GM23338 (cell line): ENCODE measurements around the gene ZNF804A.

Source experiments
- CREB1 ChIP-seq: fragments of 250-450 bp; sonication (Bioruptor Pico); IDR thresholded peaks from 2 replicates; pipeline ENCODE4 v1.5.0; 2020; ENCODE audit warnings: low read depth, mild to moderate bottlenecking, moderate library complexity
- CTCF ChIP-seq, 2 experiments: fragments of 200-600 bp in 1 of 2; sonication (generic) in 1 of 2; conservative IDR thresholded peaks; 2 replicates each; pipeline versions ENCODE4 v1.5.1 to v1.6.1; 2016 to 2017; ENCODE audit warnings: antibody characterized with exemption in 2 of 2, low read depth in 2 of 2, mild to moderate bottlenecking in 2 of 2, moderate library complexity in 1 of 2
- ETS1 ChIP-seq: IDR thresholded peaks from 2 replicates; pipeline ENCODE4 v1.6.1; 2016; ENCODE audit warnings: antibody characterized with exemption
- EZH2 ChIP-seq: fragments of 200-600 bp; sonication (generic); IDR thresholded peaks from one replicate; pipeline ENCODE4 v1.8.0; 2017; ENCODE audit warnings: antibody characterized with exemption, mild to moderate bottlenecking, low read depth; ENCODE audit not compliant: unreplicated experiment
- EZH2phosphoT487 ChIP-seq: fragments of 200-600 bp; sonication (generic); IDR thresholded peaks from one replicate; pipeline ENCODE4 v1.8.1; 2018; ENCODE audit warnings: antibody characterized with exemption; ENCODE audit not compliant: unreplicated experiment
- JUNB ChIP-seq: IDR thresholded peaks from one replicate; pipeline ENCODE4 v1.6.1; 2016; ENCODE audit warnings: antibody characterized with exemption; ENCODE audit not compliant: unreplicated experiment
- POLR2AphosphoS5 ChIP-seq: IDR thresholded peaks from 2 replicates; pipeline ENCODE4 v1.6.1; 2016; ENCODE audit warnings: antibody characterized with exemption, low read depth
- REST ChIP-seq: IDR thresholded peaks from one replicate; pipeline ENCODE4 v1.6.1; 2018; ENCODE audit warnings: antibody characterized with exemption; ENCODE audit not compliant: unreplicated experiment
- ZNF331 ChIP-seq: fragments of 250-450 bp; sonication (Bioruptor Pico); IDR thresholded peaks from 2 replicates; pipeline ENCODE4 v1.5.0; 2020; ENCODE audit warnings: low read depth, mild to moderate bottlenecking, moderate library complexity

GRCh38 chr2:184685999-184686841, 87.9 kb downstream of the ZNF804A start:
- TF ChIP-seq CTCF (conservative IDR thresholded peaks at IDR 0.05; ENCODE audit: low read depth in 2 of 2): 0 out of 4 replicates have a peak, but pooled peaks of 1 of the 2 experiments have one; percentile 14
- TF ChIP-seq JUNB: no peak
- no peak for TF ChIP-seq EZH2
- no peak for TF ChIP-seq POLR2AphosphoS5
- no peak for TF ChIP-seq EZH2phosphoT487
- TF ChIP-seq CREB1 (CRISPR knock-in tag): no peak
- no peak for TF ChIP-seq ETS1
- no peak for TF ChIP-seq REST
- TF ChIP-seq ZNF331 (CRISPR knock-in tag): no peak
